GM23338 (cell line): ENCODE data around the gene CCDC30. TPM values are rescaled to one million over a fixed set of nuclear protein-coding genes. Genes with fewer than 3 reads are reported as not detected.
A peak's percentile ranks its signal among the peaks of the same experiment; 100 is the strongest.

Experiments used
- ATAC-seq: fragments of 200-7000 bp; cut with Tn5 transposase; 3 replicates; pipeline ENCODE4 v1.9.1; 2020
- DNase-seq: peaks from one replicate; pipeline ENCODE4 v3.0.0-alpha.2; 2015; ENCODE audit warnings: low spot score
- H2AFZ ChIP-seq: fragments of 200-600 bp; sonication (generic); 2 replicates; pipeline ENCODE4 v1.8.0; 2016; ENCODE audit warnings: antibody characterized with exemption, mild to moderate bottlenecking, moderate library complexity
- H3F3A ChIP-seq: fragments of 200-600 bp; sonication (generic); replicated peaks from 2 replicates; pipeline ENCODE4 v1.8.0; 2017; ENCODE audit warnings: antibody characterized with exemption, mixed run types, low read depth
- H3K27ac ChIP-seq: fragments of 200-600 bp; sonication (generic); 2 replicates; pipeline ENCODE4 v1.6.1; 2016; ENCODE audit warnings: low read depth
- H3K27me3 ChIP-seq: fragments of 200-600 bp; sonication (generic); 2 replicates; pipeline ENCODE4 v1.8.0; 2016; ENCODE audit warnings: mild to moderate bottlenecking, mixed run types, moderate library complexity; ENCODE audit not compliant: insufficient read depth
- H3K36me3 ChIP-seq: fragments of 200-600 bp; sonication (generic); 2 replicates; pipeline ENCODE4 v1.8.0; 2016; ENCODE audit warnings: mild to moderate bottlenecking; ENCODE audit not compliant: insufficient read depth
- H3K4me1 ChIP-seq: fragments of 200-600 bp; sonication (generic); 2 replicates; pipeline ENCODE4 v1.8.0; 2016; ENCODE audit warnings: mild to moderate bottlenecking, moderate library complexity; ENCODE audit not compliant: insufficient read depth
- H3K4me2 ChIP-seq: fragments of 200-600 bp; sonication (generic); 2 replicates; pipeline ENCODE4 v1.7.1; 2017; ENCODE audit warnings: mixed run types
- H3K4me3 ChIP-seq: fragments of 200-600 bp; sonication (generic); 2 replicates; pipeline ENCODE4 v1.6.1; 2016; ENCODE audit warnings: mixed run types
- H3K79me2 ChIP-seq: fragments of 200-600 bp; sonication (generic); replicated peaks from 2 replicates; pipeline ENCODE4 v1.8.0; 2017; ENCODE audit warnings: mild to moderate bottlenecking; ENCODE audit not compliant: insufficient read depth
- H3K9me2 ChIP-seq: fragments of 200-600 bp; sonication (generic); 2 replicates; pipeline ENCODE4 v1.8.0; 2017; ENCODE audit not compliant: insufficient read depth
- H4K20me1 ChIP-seq: fragments of 200-600 bp; sonication (generic); replicated peaks from 2 replicates; pipeline ENCODE4 v1.8.0; 2017; ENCODE audit warnings: mild to moderate bottlenecking; ENCODE audit not compliant: insufficient read depth
- H3K27ac Mint-ChIP-seq: 2 replicates; pipeline ENCODE4 v1.8.0; 2020; ENCODE audit warnings: inconsistent platforms, mild to moderate bottlenecking, moderate library complexity, mixed read lengths
- H3K27me3 Mint-ChIP-seq: 3 replicates; pipeline ENCODE4 v1.8.0; 2022; ENCODE audit warnings: low read depth, mild to moderate bottlenecking, moderate library complexity, mixed read lengths, inconsistent platforms; ENCODE audit not compliant: insufficient read depth, poor library complexity
- H3K36me3 Mint-ChIP-seq: 3 replicates; pipeline ENCODE4 v1.8.0; 2021; ENCODE audit warnings: low read depth, mild to moderate bottlenecking, inconsistent platforms, moderate library complexity, mixed read lengths
- H3K4me1 Mint-ChIP-seq: 3 replicates; pipeline ENCODE4 v1.8.0; 2020; ENCODE audit warnings: mild to moderate bottlenecking, inconsistent platforms, mixed read lengths
- H3K4me3 Mint-ChIP-seq: 3 replicates; pipeline ENCODE4 v1.8.0; 2021; ENCODE audit warnings: moderate library complexity, mild to moderate bottlenecking, inconsistent platforms, mixed read lengths
- H3K9me3 Mint-ChIP-seq: 3 replicates; pipeline ENCODE4 v1.8.0; 2020; ENCODE audit warnings: moderate library complexity, mild to moderate bottlenecking, inconsistent platforms, mixed read lengths
- CREB1 ChIP-seq: fragments of 250-450 bp; sonication (Bioruptor Pico); IDR thresholded peaks from 2 replicates; pipeline ENCODE4 v1.5.0; 2020; ENCODE audit warnings: low read depth, mild to moderate bottlenecking, moderate library complexity
- EZH2 ChIP-seq: fragments of 200-600 bp; sonication (generic); IDR thresholded peaks from one replicate; pipeline ENCODE4 v1.8.0; 2017; ENCODE audit warnings: antibody characterized with exemption, mild to moderate bottlenecking, low read depth; ENCODE audit not compliant: unreplicated experiment
- EZH2phosphoT487 ChIP-seq: fragments of 200-600 bp; sonication (generic); IDR thresholded peaks from one replicate; pipeline ENCODE4 v1.8.1; 2018; ENCODE audit warnings: antibody characterized with exemption; ENCODE audit not compliant: unreplicated experiment
- JUNB ChIP-seq: IDR thresholded peaks from one replicate; pipeline ENCODE4 v1.6.1; 2016; ENCODE audit warnings: antibody characterized with exemption; ENCODE audit not compliant: unreplicated experiment
- REST ChIP-seq: IDR thresholded peaks from one replicate; pipeline ENCODE4 v1.6.1; 2018; ENCODE audit warnings: antibody characterized with exemption; ENCODE audit not compliant: unreplicated experiment
- polyA plus RNA-seq: library from polyadenylated mRNA; unstranded; fragments of >200 nt; fragmentation: Nextera tagmentation; extraction: Ambion mirVana; gene quantifications from 2 replicates; pipeline ENCODE4 v1.2.1, GENCODE V29; 2016
- total RNA-seq: library from RNA; depleted of rRNA; stranded (reverse); fragments of >200 nt; shearing (Covaris generic); gene quantifications from 2 replicates; pipeline ENCODE4 v1.2.3, GENCODE V29; 2014
- TF ChIP-seq, protein P1 (sequence below): fragments of 250-450 bp; sonication (Bioruptor Pico); IDR thresholded peaks from 2 replicates; pipeline ENCODE4 v1.5.0; 2020; ENCODE audit warnings: mild to moderate bottlenecking, moderate library complexity

Gene CCDC30
- total and polyA plus RNA-seq, 2 experiments from 2014 or later, result 0.56 to 1.8 TPM

- TF ChIP-seq, protein P1, sequence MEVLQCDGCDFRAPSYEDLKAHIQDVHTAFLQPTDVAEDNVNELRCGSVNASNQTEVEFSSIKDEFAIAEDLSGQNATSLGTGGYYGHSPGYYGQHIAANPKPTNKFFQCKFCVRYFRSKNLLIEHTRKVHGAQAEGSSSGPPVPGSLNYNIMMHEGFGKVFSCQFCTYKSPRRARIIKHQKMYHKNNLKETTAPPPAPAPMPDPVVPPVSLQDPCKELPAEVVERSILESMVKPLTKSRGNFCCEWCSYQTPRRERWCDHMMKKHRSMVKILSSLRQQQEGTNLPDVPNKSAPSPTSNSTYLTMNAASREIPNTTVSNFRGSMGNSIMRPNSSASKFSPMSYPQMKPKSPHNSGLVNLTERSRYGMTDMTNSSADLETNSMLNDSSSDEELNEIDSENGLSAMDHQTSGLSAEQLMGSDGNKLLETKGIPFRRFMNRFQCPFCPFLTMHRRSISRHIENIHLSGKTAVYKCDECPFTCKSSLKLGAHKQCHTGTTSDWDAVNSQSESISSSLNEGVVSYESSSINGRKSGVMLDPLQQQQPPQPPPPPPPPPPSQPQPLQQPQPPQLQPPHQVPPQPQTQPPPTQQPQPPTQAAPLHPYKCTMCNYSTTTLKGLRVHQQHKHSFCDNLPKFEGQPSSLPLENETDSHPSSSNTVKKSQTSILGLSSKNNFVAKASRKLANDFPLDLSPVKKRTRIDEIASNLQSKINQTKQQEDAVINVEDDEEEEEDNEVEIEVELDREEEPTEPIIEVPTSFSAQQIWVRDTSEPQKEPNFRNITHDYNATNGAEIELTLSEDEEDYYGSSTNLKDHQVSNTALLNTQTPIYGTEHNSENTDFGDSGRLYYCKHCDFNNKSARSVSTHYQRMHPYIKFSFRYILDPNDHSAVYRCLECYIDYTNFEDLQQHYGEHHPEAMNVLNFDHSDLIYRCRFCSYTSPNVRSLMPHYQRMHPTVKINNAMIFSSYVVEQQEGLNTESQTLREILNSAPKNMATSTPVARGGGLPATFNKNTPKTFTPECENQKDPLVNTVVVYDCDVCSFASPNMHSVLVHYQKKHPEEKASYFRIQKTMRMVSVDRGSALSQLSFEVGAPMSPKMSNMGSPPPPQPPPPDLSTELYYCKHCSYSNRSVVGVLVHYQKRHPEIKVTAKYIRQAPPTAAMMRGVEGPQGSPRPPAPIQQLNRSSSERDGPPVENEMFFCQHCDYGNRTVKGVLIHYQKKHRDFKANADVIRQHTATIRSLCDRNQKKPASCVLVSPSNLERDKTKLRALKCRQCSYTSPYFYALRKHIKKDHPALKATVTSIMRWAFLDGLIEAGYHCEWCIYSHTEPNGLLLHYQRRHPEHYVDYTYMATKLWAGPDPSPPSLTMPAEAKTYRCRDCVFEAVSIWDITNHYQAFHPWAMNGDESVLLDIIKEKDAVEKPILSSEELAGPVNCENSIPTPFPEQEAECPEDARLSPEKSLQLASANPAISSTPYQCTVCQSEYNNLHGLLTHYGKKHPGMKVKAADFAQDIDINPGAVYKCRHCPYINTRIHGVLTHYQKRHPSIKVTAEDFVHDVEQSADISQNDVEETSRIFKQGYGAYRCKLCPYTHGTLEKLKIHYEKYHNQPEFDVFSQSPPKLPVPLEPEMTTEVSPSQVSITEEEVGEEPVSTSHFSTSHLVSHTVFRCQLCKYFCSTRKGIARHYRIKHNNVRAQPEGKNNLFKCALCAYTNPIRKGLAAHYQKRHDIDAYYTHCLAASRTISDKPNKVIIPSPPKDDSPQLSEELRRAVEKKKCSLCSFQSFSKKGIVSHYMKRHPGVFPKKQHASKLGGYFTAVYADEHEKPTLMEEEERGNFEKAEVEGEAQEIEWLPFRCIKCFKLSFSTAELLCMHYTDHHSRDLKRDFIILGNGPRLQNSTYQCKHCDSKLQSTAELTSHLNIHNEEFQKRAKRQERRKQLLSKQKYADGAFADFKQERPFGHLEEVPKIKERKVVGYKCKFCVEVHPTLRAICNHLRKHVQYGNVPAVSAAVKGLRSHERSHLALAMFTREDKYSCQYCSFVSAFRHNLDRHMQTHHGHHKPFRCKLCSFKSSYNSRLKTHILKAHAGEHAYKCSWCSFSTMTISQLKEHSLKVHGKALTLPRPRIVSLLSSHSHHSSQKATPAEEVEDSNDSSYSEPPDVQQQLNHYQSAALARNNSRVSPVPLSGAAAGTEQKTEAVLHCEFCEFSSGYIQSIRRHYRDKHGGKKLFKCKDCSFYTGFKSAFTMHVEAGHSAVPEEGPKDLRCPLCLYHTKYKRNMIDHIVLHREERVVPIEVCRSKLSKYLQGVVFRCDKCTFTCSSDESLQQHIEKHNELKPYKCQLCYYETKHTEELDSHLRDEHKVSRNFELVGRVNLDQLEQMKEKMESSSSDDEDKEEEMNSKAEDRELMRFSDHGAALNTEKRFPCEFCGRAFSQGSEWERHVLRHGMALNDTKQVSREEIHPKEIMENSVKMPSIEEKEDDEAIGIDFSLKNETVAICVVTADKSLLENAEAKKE (CRISPR knock-in tag), result no peak
- TF ChIP-seq REST, result no peak
- no peak for TF ChIP-seq EZH2
These were observed 30.4 kb upstream of the CCDC30 start (continued) for GRCh38 chr1:42432714-42433113.

GRCh38 chr1:42433369-42433768, 29.7 kb upstream of the CCDC30 start:
- H3K27ac ChIP-seq, result no peak overlapping the region
- TF ChIP-seq REST (no peak), JUNB (no peak), EZH2phosphoT487 (no peak), CREB1 (CRISPR knock-in tag) (no peak)

More at GRCh38 chr1:42433369-42433768, 29.7 kb upstream of the CCDC30 start:
- no peaks in the 10 kb centered on the region for H4K20me1 ChIP-seq
- DNase-seq (peak; percentile 21), ATAC-seq (no peak)
- H3K27ac Mint-ChIP-seq, result no peak overlapping the region
- H3K4me3 Mint-ChIP-seq, result no peak overlapping the region
- peak overlapping the region; percentile 70; the same call in 1 of the 2 replicates for H2AFZ ChIP-seq
- H3K79me2 ChIP-seq, result no peaks in the 10 kb centered on the region
- H3K36me3 ChIP-seq, result no peaks in the 10 kb centered on the region
- H3K36me3 Mint-ChIP-seq, result no peaks in the 10 kb centered on the region
- H3K9me2 ChIP-seq, result no peaks in the 10 kb centered on the region
- H3K27me3 Mint-ChIP-seq, result no peaks in the 10 kb centered on the region
- no peaks in the 10 kb centered on the region; the same call in 2 of the 3 replicates for H3K9me3 Mint-ChIP-seq
- H3K27me3 ChIP-seq, result no peaks in the 10 kb centered on the region
- no peaks in the 10 kb centered on the region for H3K4me1 ChIP-seq
- H3K4me3 ChIP-seq, result no peak overlapping the region
- H3F3A ChIP-seq, result no peaks in the 10 kb centered on the region
- peaks cover 11% of the 10 kb centered on the region; the same call in 2 of the 3 replicates for H3K4me1 Mint-ChIP-seq
- H3K4me2 ChIP-seq, result no peak overlapping the region
